ENCODE data around the gene HLA-DPB1. TPM values are rescaled to one million over a fixed set of nuclear protein-coding genes. Genes with fewer than 3 reads are reported as not detected.

Gene HLA-DPB1
- total and polyA plus RNA-seq, 2 of the 4 experiments (the other 2 are of a cell fraction), result 7.7 to 10.7 TPM

- no peak overlapping the region for H3K4me3 ChIP-seq (ENCODE audit: insufficient read depth, low read depth, low read length)
- H3K4me2 ChIP-seq (ENCODE audit: low read depth, low read length), result no peak overlapping the region
- CTCF ChIA-PET, result interaction anchor here (0.9 kb wide), 1 partner anchor 125 kb away, joined by 3 read pairs; no protein-coding TSS in a partner anchor
- no peak overlapping the region for H3K18ac ChIP-seq (ENCODE audit: low read depth, low read length)
- no peak overlapping the region for H2AK5ac ChIP-seq (ENCODE audit: low read depth, low read length)
- POLR2A ChIA-PET (ENCODE audit: unreplicated experiment), result no interaction called here
- H3K36me3 ChIP-seq (ENCODE audit: control insufficient read depth, insufficient read depth, low read length), result no peaks in the 10 kb centered on the region
- H3K27ac ChIP-seq (ENCODE audit: insufficient read depth, low read length), result no peak overlapping the region
- H3K9ac ChIP-seq (ENCODE audit: low read depth, low read length), result no peak overlapping the region
- H2BK15ac ChIP-seq (ENCODE audit: low read depth, low read length), result no peak overlapping the region
- H4K8ac ChIP-seq (ENCODE audit: low read depth in 2 of 2, low read length in 2 of 2), result no peak overlapping the region
- dilution Hi-C loops (cut with HindIII; ENCODE audit: low sequenced_read_pairs, unreplicated experiment) (no loop called here), intact Hi-C loops (cut with micrococcal nuclease) (loop anchor here (1.0 kb wide), 1 partner anchor 124 kb away; no protein-coding TSS in a partner anchor), in situ Hi-C loops (cut with MboI; ENCODE audit: low sequenced_read_pairs) (loop anchor here (10.0 kb wide), 1 partner anchor 121 kb away; no protein-coding TSS in a partner anchor)
- H3K23ac ChIP-seq (ENCODE audit: low read depth, low read length), result no peak overlapping the region
- 80% methylated on average over 3 of the region's 20 CpGs; no CpG with 5 or more reads in 1 of the 2 experiments for whole genome bisulfite sequencing, 2 experiments (ENCODE audit: extremely low coverage in 2 of 2, insufficient read length in 1 of 2)
- H3K56ac ChIP-seq (ENCODE audit: extremely low read depth, insufficient read depth, low read length), result no peak overlapping the region
- DNase-seq (peak; percentile 30), ATAC-seq (ENCODE audit: low read depth) (no peak)
- H2AFZ ChIP-seq (replicated peaks; ENCODE audit: low read length, poor library complexity), result no peak overlapping the region
- no peak overlapping the region for H2AK9ac ChIP-seq (replicated peaks; ENCODE audit: low read depth, low read length, poor library complexity)
- H4K91ac ChIP-seq (ENCODE audit: insufficient read depth, low read depth, low read length), result no peak overlapping the region
- no peak overlapping the region for H2BK20ac ChIP-seq (ENCODE audit: low read depth, low read length)
- no TSS peak for BruUV-seq (replicated peaks)
- no peaks in the 10 kb centered on the region for H3K79me1 ChIP-seq (ENCODE audit: low read depth in 1 of 2, low read length in 2 of 2)
- H4K20me1 ChIP-seq (ENCODE audit: insufficient read depth, low read length), result no peaks in the 10 kb centered on the region
- peaks cover 9% of the 10 kb centered on the region for H3K9me3 ChIP-seq (ENCODE audit: control insufficient read depth, insufficient read depth, low read length)
- no peaks in the 10 kb centered on the region for H3K9me1 ChIP-seq (ENCODE audit: insufficient read depth, low read length)
- peaks cover 45% of the 10 kb centered on the region for H3K27me3 ChIP-seq (ENCODE audit: control insufficient read depth, insufficient read depth, low read length)
- H3K4ac ChIP-seq (ENCODE audit: low read depth, low read length), result no peak overlapping the region
- no peaks in the 10 kb centered on the region for H3K4me1 ChIP-seq (ENCODE audit: control insufficient read depth, insufficient read depth, low read length)
- H3K14ac ChIP-seq (replicated peaks; ENCODE audit: low read depth, low read length), result no peak overlapping the region
- H2BK5ac ChIP-seq (ENCODE audit: low read depth, low read length, poor library complexity, severe bottlenecking), result no peak overlapping the region
- H4K5ac ChIP-seq (ENCODE audit: low read depth, low read length), result no peak overlapping the region
- H2BK120ac ChIP-seq (ENCODE audit: low read depth, low read length), result no peak overlapping the region
- TF ChIP-seq SMC3 (IDR thresholded peaks at IDR 0.05; ENCODE audit: low read depth, low read length) (peak; percentile 41), USF2 (IDR thresholded peaks at IDR 0.05; ENCODE audit: low read depth, low read length) (no peak), CEBPB (IDR thresholded peaks at IDR 0.05; ENCODE audit: low read depth, low read length) (no peak), CTCF (conservative IDR thresholded peaks at IDR 0.05; ENCODE audit: low read depth, low read length) (peak; percentile 44), NFE2L2 (IDR thresholded peaks at IDR 0.05; ENCODE audit: low read depth, low read length) (no peak), RCOR1 (IDR thresholded peaks at IDR 0.05; ENCODE audit: insufficient replicate concordance, low read length) (no peak), RAD21 (IDR thresholded peaks at IDR 0.05; ENCODE audit: low read length) (peak; percentile 66), FOS (IDR thresholded peaks at IDR 0.05; ENCODE audit: low read depth, low read length) (no peak), MAFK (IDR thresholded peaks at IDR 0.05; ENCODE audit: low read depth, low read length) (no peak), ELK1 (IDR thresholded peaks at IDR 0.05; ENCODE audit: borderline replicate concordance, low read depth, low read length) (no peak), CHD1 (IDR thresholded peaks at IDR 0.05; ENCODE audit: low read depth, low read length) (no peak), RFX5 (IDR thresholded peaks at IDR 0.05; ENCODE audit: low read depth, low read length) (no peak), MAZ (IDR thresholded peaks at IDR 0.05; ENCODE audit: borderline replicate concordance, low read depth, low read length) (no peak), BHLHE40 (IDR thresholded peaks at IDR 0.05; ENCODE audit: low read depth, low read length) (no peak)
These were observed 48.1 kb downstream of the HLA-DPB1 start for GRCh38 chr6:33123732-33124524.

Measured in IMR-90 (cell line).